Measurements from ENCODE around the gene DENND6B.
A peak's percentile ranks its signal among the peaks of the same experiment; 100 is the strongest.

DENND6B gene

GRCh38 chr22:50301581-50301991, 25.2 kb downstream of the DENND6B start:
- DNase-seq = no peak

GRCh38 chr22:50300620-50301257, 26.1 kb downstream of the DENND6B start:
- DNase-seq = no peak

- no peak for DNase-seq
Measured at GRCh38 chr22:50299785-50300619, 26.8 kb downstream of the DENND6B start.

GRCh38 chr22:50298937-50299784, 27.7 kb downstream of the DENND6B start:
- DNase-seq = no peak

GRCh38 chr22:50298266-50298637, 28.6 kb downstream of the DENND6B start:
- DNase-seq = no peak

GRCh38 chr22:50297510-50298265, 29.1 kb downstream of the DENND6B start:
- DNase-seq = no peak

GRCh38 chr22:50296658-50297490, 29.9 kb downstream of the DENND6B start:
- no peak for DNase-seq

- no peak for DNase-seq
Measured at GRCh38 chr22:50294319-50294656, 32.5 kb downstream of the DENND6B start.

- no peak for DNase-seq
Measured at GRCh38 chr22:50293441-50294318, 33.1 kb downstream of the DENND6B start.

- no peak for DNase-seq
Measured at GRCh38 chr22:50292643-50293440, 34.0 kb downstream of the DENND6B start.

- peak; percentile 32 to 70 for DNase-seq
Measured at GRCh38 chr22:50289942-50290630, 36.7 kb downstream of the DENND6B start.

- no peak for DNase-seq
Measured at GRCh38 chr22:50289151-50289941, 37.5 kb downstream of the DENND6B start.

- DNase-seq = no peak
Measured at GRCh38 chr22:50287731-50288130, 39.1 kb downstream of the DENND6B start.

- no peak for DNase-seq
Measured at GRCh38 chr22:50286701-50287318, 40.0 kb downstream of the DENND6B start.

GRCh38 chr22:50286275-50286674, 40.5 kb downstream of the DENND6B start:
- DNase-seq = no peak

- DNase-seq = no peak
Measured at GRCh38 chr22:50285568-50286229, 41.1 kb downstream of the DENND6B start.

- no peak for DNase-seq
Measured at GRCh38 chr22:50284479-50284878, 42.3 kb downstream of the DENND6B start.

Measured in SHP77 (cell line).